ENCODE data around the gene ADM5. TPM values are rescaled to one million over a fixed set of nuclear protein-coding genes. Genes with fewer than 3 reads are reported as not detected.

ADM5 gene
- total RNA-seq, 1 donor from 2014 or later: 6.9 TPM

DNA sequence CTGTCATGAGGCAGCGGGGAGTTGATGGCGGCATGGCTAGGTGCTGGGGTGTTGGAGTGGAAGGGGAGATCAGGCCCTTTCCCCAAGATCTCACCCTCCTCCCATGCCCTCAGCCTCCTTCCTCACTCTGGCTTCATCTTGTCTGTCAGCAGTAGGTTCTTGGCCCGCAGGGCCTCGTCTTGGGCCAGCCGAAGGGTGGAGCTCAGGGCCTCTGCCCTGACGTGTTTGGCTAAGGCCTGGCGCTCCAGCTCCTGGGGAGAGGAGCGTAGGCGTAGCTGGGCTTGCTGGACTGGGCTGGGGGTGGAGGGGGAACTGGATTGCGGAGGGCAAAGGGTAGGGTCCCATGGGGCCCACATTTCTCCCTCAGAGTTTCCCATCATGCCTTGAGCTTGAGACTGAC, 50.5 kb downstream of the ADM5 start:
- intact Hi-C loops (cut with micrococcal nuclease): no loop called here
- Mint-ChIP-seq H3K4me1 (ENCODE audit: low read depth) (no peaks in the 10 kb centered on the region), H3K36me3 (ENCODE audit: low read depth) (no peaks in the 10 kb centered on the region), H3K27ac (no peak overlapping the region), H3K9me3 (no peaks in the 10 kb centered on the region), H3K4me3 (no peak overlapping the region), H3K27me3 (ENCODE audit: insufficient read depth) (no peaks in the 10 kb centered on the region)
- DNase-seq (ENCODE audit: low spot score): no peak

Other genes with a start within 250 kb of the ADM5 start
- 0.16 TPM in 1 of 2 replicates, not detected in the other for gene SLC17A7, start 248.1 kb upstream of the ADM5 start, total RNA-seq
- 124 and 126 TPM in 2 replicates for gene PIH1D1, start 237.8 kb upstream of the ADM5 start, total RNA-seq
- 23.1 and 24.5 TPM in 2 replicates for gene ALDH16A1, start 236.4 kb upstream of the ADM5 start, total RNA-seq
- 58.4 and 65.4 TPM in 2 replicates for gene FLT3LG, start 215.4 kb upstream of the ADM5 start, total RNA-seq
- 2,876 and 2,988 TPM in 2 replicates for gene RPL13A, start 202.0 kb upstream of the ADM5 start, total RNA-seq
- gene RPS11, start 193.2 kb upstream of the ADM5 start, total RNA-seq: 1,890 and 1,927 TPM in 2 replicates
- 0.88 and 1.1 TPM in 2 replicates for gene FCGRT, start 176.9 kb upstream of the ADM5 start, total RNA-seq
- gene RCN3, start 161.6 kb upstream of the ADM5 start, total RNA-seq: 2.0 and 2.1 TPM in 2 replicates
- 72.1 and 77.5 TPM in 2 replicates for gene NOSIP, start 109.0 kb upstream of the ADM5 start, total RNA-seq
- gene PRRG2, start 108.3 kb upstream of the ADM5 start, total RNA-seq: 0.59 and 1.2 TPM in 2 replicates
- gene PRR12, start 98.4 kb upstream of the ADM5 start, total RNA-seq: 32.3 and 34.2 TPM in 2 replicates
- gene RRAS, start 49.5 kb upstream of the ADM5 start, total RNA-seq: 4.4 and 4.7 TPM in 2 replicates
- 75.4 and 79.7 TPM in 2 replicates for gene SCAF1, start 47.4 kb upstream of the ADM5 start, total RNA-seq
- 149 and 156 TPM in 2 replicates for gene IRF3, start 23.7 kb upstream of the ADM5 start, total RNA-seq
- 72.2 and 73.7 TPM in 2 replicates for gene BCL2L12, start 23.7 kb upstream of the ADM5 start, total RNA-seq
- 450 and 462 TPM in 2 replicates for gene PRMT1, start 12.3 kb upstream of the ADM5 start, total RNA-seq
- gene CPT1C, start 1.5 kb downstream of the ADM5 start, total RNA-seq: 3.1 and 3.9 TPM in 2 replicates
- gene TSKS, start 73.7 kb downstream of the ADM5 start, total RNA-seq: 1.3 and 2.0 TPM in 2 replicates
- gene AP2A1, start 77.4 kb downstream of the ADM5 start, total RNA-seq: 61.1 and 63.6 TPM in 2 replicates
- 14.0 and 18.8 TPM in 2 replicates for gene FUZ, start 123.7 kb downstream of the ADM5 start, total RNA-seq
- gene MED25, start 128.7 kb downstream of the ADM5 start, total RNA-seq: 54.2 and 54.5 TPM in 2 replicates
- gene PTOV1, start 161.6 kb downstream of the ADM5 start, total RNA-seq: 107 and 113 TPM in 2 replicates
- 138 and 141 TPM in 2 replicates for gene PNKP, start 178.0 kb downstream of the ADM5 start, total RNA-seq
- 32.1 and 32.2 TPM in 2 replicates for gene AKT1S1, start 187.8 kb downstream of the ADM5 start, total RNA-seq
- 38.7 and 41.8 TPM in 2 replicates for gene TBC1D17, start 188.1 kb downstream of the ADM5 start, total RNA-seq
- 50.0 and 51.5 TPM in 2 replicates for gene IL4I1, start 207.3 kb downstream of the ADM5 start, total RNA-seq
- 50.7 and 52.0 TPM in 2 replicates for gene ATF5, start 239.6 kb downstream of the ADM5 start, total RNA-seq
- 231 and 238 TPM in 2 replicates for gene NUP62, start 239.9 kb downstream of the ADM5 start, total RNA-seq